ENCODE data around the gene FANCC. TPM values are rescaled to one million over a fixed set of nuclear protein-coding genes. Genes with fewer than 3 reads are reported as not detected.
A peak's percentile ranks its signal among the peaks of the same experiment; 100 is the strongest.

The FANCC gene
- total RNA-seq, 2 experiments from 2014 or later: 10.2 to 10.5 TPM

- Mint-ChIP-seq H3K27ac (no peak overlapping the region), H3K36me3 (peaks cover 12% of the 10 kb centered on the region), H3K4me3 (no peak overlapping the region), H3K27me3 (no peaks in the 10 kb centered on the region), H3K9me3 (no peaks in the 10 kb centered on the region), H3K4me1 (ENCODE audit: low read depth) (peaks cover 28% of the 10 kb centered on the region)
- POLR2A ChIA-PET: no interaction called here
- intact Hi-C loops (cut with micrococcal nuclease): loop anchor here (5.0 to 10.0 kb wide), 2 partner anchors 323 to 504 kb away; no protein-coding TSS in a partner anchor
- CTCF ChIA-PET: interaction anchor here (0.6 kb wide), 1 partner anchor 9 kb away, joined by 3 read pairs; no protein-coding TSS in a partner anchor
- DNase-seq: no peak
Observed at GRCh38 chr9:95171596-95171995, 145.9 kb downstream of the FANCC start.

- CTCF ChIA-PET: interaction anchor here (0.6 kb wide), 1 partner anchor 9 kb away, joined by 3 read pairs; no protein-coding TSS in a partner anchor
- DNase-seq: no peak
Observed at GRCh38 chr9:95171001-95171400, 146.5 kb downstream of the FANCC start.

GRCh38 chr9:95167998-95168397, 149.5 kb downstream of the FANCC start:
- Mint-ChIP-seq H3K27me3 (no peaks in the 10 kb centered on the region), H3K9me3 (no peaks in the 10 kb centered on the region), H3K27ac (peak overlapping the region; percentile 19), H3K36me3 (peaks cover 14% of the 10 kb centered on the region), H3K4me1 (ENCODE audit: low read depth) (peaks cover 28% of the 10 kb centered on the region), H3K4me3 (no peak overlapping the region)
- intact Hi-C loops (cut with micrococcal nuclease): loop anchor here (1.0 to 5.0 kb wide), 2 partner anchors 291 to 487 kb away; no protein-coding TSS in a partner anchor
- peak; percentile 71 for DNase-seq
- ChIA-PET CTCF (interaction anchor here (0.6 to 2.6 kb wide), 35 partner anchors 8 to 1065 kb away, joined by 3 to 51 read pairs (median 5); partner anchors contain the start of genes FANCC and PCAT7), POLR2A (interaction anchor here (1.2 kb wide), 1 partner anchor 499 kb away, joined by 3 read pairs; no protein-coding TSS in a partner anchor)

More at GRCh38 chr9:95171001-95171400, 146.5 kb downstream of the FANCC start:
- POLR2A ChIA-PET: no interaction called here
- H3K4me1 Mint-ChIP-seq (ENCODE audit: low read depth): peaks cover 28% of the 10 kb centered on the region
- H3K4me3 Mint-ChIP-seq: no peak overlapping the region
- intact Hi-C loops (cut with micrococcal nuclease): loop anchor here (5.0 to 10.0 kb wide), 2 partner anchors 324 to 504 kb away; no protein-coding TSS in a partner anchor
- H3K27me3 Mint-ChIP-seq: no peaks in the 10 kb centered on the region
- H3K36me3 Mint-ChIP-seq: peaks cover 12% of the 10 kb centered on the region
- peak overlapping the region; percentile 63 for H3K27ac Mint-ChIP-seq
- no peaks in the 10 kb centered on the region for H3K9me3 Mint-ChIP-seq

- no peak overlapping the region for H3K27ac Mint-ChIP-seq
- peaks cover 20% of the 10 kb centered on the region for H3K36me3 Mint-ChIP-seq
- POLR2A ChIA-PET: no interaction called here
Observed at GRCh38 chr9:95165004-95165403, 152.5 kb downstream of the FANCC start.

GRCh38 chr9:95157481-95158151, 159.9 kb downstream of the FANCC start:
- intact Hi-C loops (cut with micrococcal nuclease): no loop called here
- Mint-ChIP-seq H3K4me3 (no peak overlapping the region), H3K9me3 (no peaks in the 10 kb centered on the region), H3K4me1 (ENCODE audit: low read depth) (peaks cover 3% of the 10 kb centered on the region), H3K27me3 (no peaks in the 10 kb centered on the region), H3K27ac (no peak overlapping the region), H3K36me3 (peaks cover 7% of the 10 kb centered on the region)
- CTCF ChIA-PET: interaction anchor here (0.8 to 1.4 kb wide), 3 partner anchors 10 to 476 kb away, joined by 3 to 6 read pairs (median 3); no protein-coding TSS in a partner anchor
- DNase-seq: no peak
- POLR2A ChIA-PET: no interaction called here

More at GRCh38 chr9:95165004-95165403, 152.5 kb downstream of the FANCC start:
- Mint-ChIP-seq H3K27me3 (no peaks in the 10 kb centered on the region), H3K4me1 (ENCODE audit: low read depth) (peaks cover 12% of the 10 kb centered on the region), H3K9me3 (no peaks in the 10 kb centered on the region), H3K4me3 (no peak overlapping the region)
- intact Hi-C loops (cut with micrococcal nuclease): loop anchor here (5.0 kb wide), 1 partner anchor 288 kb away; no protein-coding TSS in a partner anchor
- no peak for DNase-seq
- CTCF ChIA-PET: no interaction called here

GRCh38 chr9:95156074-95156473, 161.4 kb downstream of the FANCC start:
- ChIA-PET CTCF (no interaction called here), POLR2A (no interaction called here)
- no peaks in the 10 kb centered on the region for H3K27me3 Mint-ChIP-seq
- peaks cover 6% of the 10 kb centered on the region for H3K36me3 Mint-ChIP-seq
- no peak overlapping the region for H3K27ac Mint-ChIP-seq
- DNase-seq: no peak
- H3K4me1 Mint-ChIP-seq (ENCODE audit: low read depth): peaks cover 3% of the 10 kb centered on the region
- intact Hi-C loops (cut with micrococcal nuclease): no loop called here
- no peaks in the 10 kb centered on the region for H3K9me3 Mint-ChIP-seq
- no peak overlapping the region for H3K4me3 Mint-ChIP-seq

- peaks cover 3% of the 10 kb centered on the region for H3K4me1 Mint-ChIP-seq (ENCODE audit: low read depth)
- intact Hi-C loops (cut with micrococcal nuclease): no loop called here
- no peak overlapping the region for H3K27ac Mint-ChIP-seq
- CTCF ChIA-PET: interaction anchor here (1.2 to 1.3 kb wide), 3 partner anchors 12 to 28 kb away, joined by 4 to 8 read pairs (median 5); no protein-coding TSS in a partner anchor
- peaks cover under 1% of the 10 kb centered on the region for H3K36me3 Mint-ChIP-seq
- no peak overlapping the region for H3K4me3 Mint-ChIP-seq
- no peaks in the 10 kb centered on the region for H3K27me3 Mint-ChIP-seq
- DNase-seq: no peak
- H3K9me3 Mint-ChIP-seq: no peaks in the 10 kb centered on the region
- POLR2A ChIA-PET: no interaction called here
Observed at GRCh38 chr9:95155220-95155619, 162.3 kb downstream of the FANCC start.

- H3K27ac Mint-ChIP-seq: no peak overlapping the region
Observed at GRCh38 chr9:95150903-95151302, 166.6 kb downstream of the FANCC start.

GRCh38 chr9:95148208-95148520, 169.3 kb downstream of the FANCC start:
- intact Hi-C loops (cut with micrococcal nuclease): no loop called here
- Mint-ChIP-seq H3K27me3 (no peaks in the 10 kb centered on the region), H3K36me3 (no peaks in the 10 kb centered on the region), H3K4me1 (ENCODE audit: low read depth) (peaks cover 2% of the 10 kb centered on the region), H3K27ac (no peak overlapping the region), H3K9me3 (no peaks in the 10 kb centered on the region), H3K4me3 (no peak overlapping the region)
- POLR2A ChIA-PET: no interaction called here
- CTCF ChIA-PET: interaction anchor here (1.0 kb wide), 1 partner anchor 17 kb away, joined by 4 read pairs; no protein-coding TSS in a partner anchor
- no peak for DNase-seq

More at GRCh38 chr9:95150903-95151302, 166.6 kb downstream of the FANCC start:
- intact Hi-C loops (cut with micrococcal nuclease): no loop called here
- H3K4me3 Mint-ChIP-seq: no peak overlapping the region
- peaks cover 5% of the 10 kb centered on the region for H3K4me1 Mint-ChIP-seq (ENCODE audit: low read depth)
- ChIA-PET CTCF (interaction anchor here (0.9 to 1.7 kb wide), 3 partner anchors 17 to 23 kb away, joined by 3 to 6 read pairs (median 4); no protein-coding TSS in a partner anchor), POLR2A (no interaction called here)
- no peaks in the 10 kb centered on the region for H3K36me3 Mint-ChIP-seq
- H3K9me3 Mint-ChIP-seq: no peaks in the 10 kb centered on the region
- H3K27me3 Mint-ChIP-seq: no peaks in the 10 kb centered on the region
- no peak for DNase-seq

GRCh38 chr9:95147452-95148207, 169.9 kb downstream of the FANCC start:
- ChIA-PET CTCF (interaction anchor here (1.0 kb wide), 1 partner anchor 16 kb away, joined by 4 read pairs; no protein-coding TSS in a partner anchor), POLR2A (no interaction called here)
- Mint-ChIP-seq H3K27me3 (no peaks in the 10 kb centered on the region), H3K9me3 (no peaks in the 10 kb centered on the region), H3K4me3 (no peak overlapping the region), H3K27ac (no peak overlapping the region), H3K4me1 (ENCODE audit: low read depth) (peaks cover 2% of the 10 kb centered on the region), H3K36me3 (no peaks in the 10 kb centered on the region)
- DNase-seq: no peak
- intact Hi-C loops (cut with micrococcal nuclease): no loop called here

- ChIA-PET CTCF (interaction anchor here (0.7 to 3.5 kb wide), 3 partner anchors 13 to 644 kb away, joined by 3 to 17 read pairs (median 9); no protein-coding TSS in a partner anchor), POLR2A (no interaction called here)
- Mint-ChIP-seq H3K27ac (no peak overlapping the region), H3K27me3 (no peaks in the 10 kb centered on the region), H3K4me3 (no peak overlapping the region), H3K9me3 (no peaks in the 10 kb centered on the region), H3K4me1 (ENCODE audit: low read depth) (peaks cover 2% of the 10 kb centered on the region), H3K36me3 (no peaks in the 10 kb centered on the region)
- intact Hi-C loops (cut with micrococcal nuclease): no loop called here
- no peak for DNase-seq
Observed at GRCh38 chr9:95143591-95144561, 173.6 kb downstream of the FANCC start.

All from activated CD4-positive, alpha-beta memory T cell treated with anti-CD3 and anti-CD28 coated beads for 36 hours (primary cell).